Panc1 (cell line): ENCODE data around the gene MEGF8.

Source experiments
- POLR2AphosphoS5 ChIP-seq: IDR thresholded peaks from 2 replicates; pipeline ENCODE4 v1.6.1; 2012; ENCODE audit warnings: mild to moderate bottlenecking, low read depth, low read length, moderate library complexity
- TF ChIP-seq, protein P1 (sequence below): fragments of 450-650 bp; IDR thresholded peaks from 2 replicates; pipeline ENCODE4 v1.5.1; 2017; ENCODE audit warnings: mild to moderate bottlenecking
- TF ChIP-seq, protein P2 (sequence below), 2 experiments: IDR thresholded peaks; 2 replicates each; pipeline ENCODE4 v1.6.1; 2011 to 2012; ENCODE audit warnings: low read depth in 2 of 2, control low read depth in 1 of 2, low read length in 1 of 2, mild to moderate bottlenecking in 1 of 2, moderate library complexity in 1 of 2; ENCODE audit not compliant: insufficient read depth in 1 of 2

DNA sequence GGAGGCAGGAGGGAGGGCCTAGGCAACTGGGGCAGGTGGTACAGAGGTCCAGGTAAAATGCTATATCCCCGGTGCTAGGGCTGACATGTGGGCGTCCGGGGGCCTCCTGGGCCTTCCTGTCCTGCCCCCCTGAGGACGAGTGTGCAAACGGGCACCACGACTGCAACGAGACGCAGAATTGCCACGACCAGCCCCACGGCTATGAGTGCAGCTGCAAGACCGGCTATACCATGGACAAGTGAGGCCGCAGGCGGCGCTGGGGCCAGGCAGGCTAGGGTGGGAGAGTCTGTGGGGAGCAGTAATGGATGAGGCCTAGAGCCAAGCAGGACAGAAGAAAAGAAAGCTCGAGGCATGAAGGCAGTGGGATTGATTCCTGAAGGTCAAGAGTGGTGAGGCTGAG lies 43.3 kb downstream of the MEGF8 start:
- TF ChIP-seq POLR2AphosphoS5 = no peak
- TF ChIP-seq, protein P1, sequence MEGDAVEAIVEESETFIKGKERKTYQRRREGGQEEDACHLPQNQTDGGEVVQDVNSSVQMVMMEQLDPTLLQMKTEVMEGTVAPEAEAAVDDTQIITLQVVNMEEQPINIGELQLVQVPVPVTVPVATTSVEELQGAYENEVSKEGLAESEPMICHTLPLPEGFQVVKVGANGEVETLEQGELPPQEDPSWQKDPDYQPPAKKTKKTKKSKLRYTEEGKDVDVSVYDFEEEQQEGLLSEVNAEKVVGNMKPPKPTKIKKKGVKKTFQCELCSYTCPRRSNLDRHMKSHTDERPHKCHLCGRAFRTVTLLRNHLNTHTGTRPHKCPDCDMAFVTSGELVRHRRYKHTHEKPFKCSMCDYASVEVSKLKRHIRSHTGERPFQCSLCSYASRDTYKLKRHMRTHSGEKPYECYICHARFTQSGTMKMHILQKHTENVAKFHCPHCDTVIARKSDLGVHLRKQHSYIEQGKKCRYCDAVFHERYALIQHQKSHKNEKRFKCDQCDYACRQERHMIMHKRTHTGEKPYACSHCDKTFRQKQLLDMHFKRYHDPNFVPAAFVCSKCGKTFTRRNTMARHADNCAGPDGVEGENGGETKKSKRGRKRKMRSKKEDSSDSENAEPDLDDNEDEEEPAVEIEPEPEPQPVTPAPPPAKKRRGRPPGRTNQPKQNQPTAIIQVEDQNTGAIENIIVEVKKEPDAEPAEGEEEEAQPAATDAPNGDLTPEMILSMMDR = no peak
- TF ChIP-seq, protein P2, sequence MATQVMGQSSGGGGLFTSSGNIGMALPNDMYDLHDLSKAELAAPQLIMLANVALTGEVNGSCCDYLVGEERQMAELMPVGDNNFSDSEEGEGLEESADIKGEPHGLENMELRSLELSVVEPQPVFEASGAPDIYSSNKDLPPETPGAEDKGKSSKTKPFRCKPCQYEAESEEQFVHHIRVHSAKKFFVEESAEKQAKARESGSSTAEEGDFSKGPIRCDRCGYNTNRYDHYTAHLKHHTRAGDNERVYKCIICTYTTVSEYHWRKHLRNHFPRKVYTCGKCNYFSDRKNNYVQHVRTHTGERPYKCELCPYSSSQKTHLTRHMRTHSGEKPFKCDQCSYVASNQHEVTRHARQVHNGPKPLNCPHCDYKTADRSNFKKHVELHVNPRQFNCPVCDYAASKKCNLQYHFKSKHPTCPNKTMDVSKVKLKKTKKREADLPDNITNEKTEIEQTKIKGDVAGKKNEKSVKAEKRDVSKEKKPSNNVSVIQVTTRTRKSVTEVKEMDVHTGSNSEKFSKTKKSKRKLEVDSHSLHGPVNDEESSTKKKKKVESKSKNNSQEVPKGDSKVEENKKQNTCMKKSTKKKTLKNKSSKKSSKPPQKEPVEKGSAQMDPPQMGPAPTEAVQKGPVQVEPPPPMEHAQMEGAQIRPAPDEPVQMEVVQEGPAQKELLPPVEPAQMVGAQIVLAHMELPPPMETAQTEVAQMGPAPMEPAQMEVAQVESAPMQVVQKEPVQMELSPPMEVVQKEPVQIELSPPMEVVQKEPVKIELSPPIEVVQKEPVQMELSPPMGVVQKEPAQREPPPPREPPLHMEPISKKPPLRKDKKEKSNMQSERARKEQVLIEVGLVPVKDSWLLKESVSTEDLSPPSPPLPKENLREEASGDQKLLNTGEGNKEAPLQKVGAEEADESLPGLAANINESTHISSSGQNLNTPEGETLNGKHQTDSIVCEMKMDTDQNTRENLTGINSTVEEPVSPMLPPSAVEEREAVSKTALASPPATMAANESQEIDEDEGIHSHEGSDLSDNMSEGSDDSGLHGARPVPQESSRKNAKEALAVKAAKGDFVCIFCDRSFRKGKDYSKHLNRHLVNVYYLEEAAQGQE (IDR thresholded peaks at IDR 0.05; ENCODE audit: insufficient read depth in 1 of 2, low read depth in 2 of 2, low read length in 1 of 2) = no peak
